SK-N-SH (cell line): ENCODE results near the gene PXMP2. TPM values are rescaled to one million over a fixed set of nuclear protein-coding genes. Genes with fewer than 3 reads are reported as not detected.

ENCODE experiments used
- CTCF ChIA-PET: fragments of 300-600, 350-600 bp; formaldehyde crosslinking; extraction: SDS; loops from one replicate; lab custom pipeline; 2021; lab: Yijun Ruan, JAX
- POLR2A ChIA-PET: fragments of 350-600 bp; sonication (Branson Sonifier 250); formaldehyde crosslinking; extraction: SDS; loops from one replicate; lab custom pipeline; 2020; ENCODE audit warnings: antibody characterized with exemption, inconsistent platforms; lab: Yijun Ruan, JAX
- DNase-seq: peaks from one replicate; pipeline ENCODE4 v3.0.0; 2012
- H2AFZ ChIP-seq: fragments of 200-600 bp; sonication (generic); 2 replicates; pipeline ENCODE4 v1.8.1; 2016; ENCODE audit warnings: antibody characterized with exemption, mild to moderate bottlenecking, low read depth
- H3F3A ChIP-seq: fragments of 200-600 bp; sonication (generic); replicated peaks from 2 replicates; pipeline ENCODE3; 2016; ENCODE audit warnings: antibody characterized with exemption, mild to moderate bottlenecking; ENCODE audit not compliant: insufficient read depth
- H3K27ac ChIP-seq, 2 experiments: fragments of 200-500 bp in 1 of 2; fragments of 200-600 bp in 1 of 2; sonication (Bioruptor generic) in 1 of 2; sonication (generic), shearing (Covaris generic) in 1 of 2; 2 replicates each; pipeline versions ENCODE4 v1.5.1 to v1.6.1; 2014 to 2016; ENCODE audit warnings: low read depth in 2 of 2, inconsistent platforms in 1 of 2, low read length in 1 of 2, mild to moderate bottlenecking in 1 of 2, mixed read lengths in 1 of 2
- H3K27me3 ChIP-seq: fragments of 200-600 bp; sonication (generic), shearing (Covaris generic); 2 replicates; pipeline ENCODE4 v1.6.1; 2016; ENCODE audit warnings: mixed run types; ENCODE audit not compliant: insufficient read depth
- H3K36me3 ChIP-seq, 2 experiments: fragments of 200-500 bp in 1 of 2; fragments of 200-600 bp in 1 of 2; sonication (Bioruptor generic) in 1 of 2; sonication (generic) in 1 of 2; replicated peaks in 1 of 2; 2 replicates each; pipeline versions ENCODE3 to v1.5.1; 2014 to 2016; ENCODE audit warnings: low read length in 1 of 2, mild to moderate bottlenecking in 1 of 2; ENCODE audit not compliant: insufficient read depth in 2 of 2, control insufficient read depth in 1 of 2
- H3K4me1 ChIP-seq, 2 experiments: fragments of 200-500 bp in 1 of 2; fragments of 200-600 bp in 1 of 2; sonication (Bioruptor generic) in 1 of 2; sonication (generic), shearing (Covaris generic) in 1 of 2; 2 replicates each; pipeline versions ENCODE4 v1.5.1 to v1.6.1; 2014 to 2016; ENCODE audit warnings: low read depth in 1 of 2, low read length in 1 of 2, mixed run types in 1 of 2; ENCODE audit not compliant: insufficient read depth in 2 of 2, control insufficient read depth in 1 of 2
- H3K4me2 ChIP-seq: fragments of 200-600 bp; sonication (generic), shearing (Covaris generic); 2 replicates; pipeline ENCODE4 v1.6.1; 2017; ENCODE audit warnings: mixed run types
- H3K4me3 ChIP-seq, 2 experiments: fragments of 200-500 bp in 1 of 2; fragments of 200-600 bp in 1 of 2; sonication (Bioruptor generic) in 1 of 2; sonication (generic), shearing (Covaris generic) in 1 of 2; 2 replicates each; pipeline versions ENCODE4 v1.5.1 to v1.8.1; 2014 to 2016; ENCODE audit warnings: low read depth in 2 of 2, inconsistent platforms in 1 of 2, low read length in 1 of 2, mild to moderate bottlenecking in 1 of 2, mixed read lengths in 1 of 2, moderate library complexity in 1 of 2
- H3K79me2 ChIP-seq: fragments of 200-600 bp; sonication (generic); 2 replicates; pipeline ENCODE4 v1.8.1; 2017; ENCODE audit warnings: mild to moderate bottlenecking; ENCODE audit not compliant: insufficient read depth
- H3K9ac ChIP-seq: fragments of 200-600 bp; sonication (generic); 2 replicates; pipeline ENCODE4 v1.6.1; 2017; ENCODE audit warnings: mixed run types
- H3K9me2 ChIP-seq: fragments of 200-600 bp; sonication (generic); 2 replicates; pipeline ENCODE4 v1.6.1; 2017; ENCODE audit warnings: mixed run types
- H3K9me3 ChIP-seq: fragments of 200-600 bp; sonication (generic); 2 replicates; pipeline ENCODE4 v1.6.1; 2017; ENCODE audit warnings: mixed run types, mild to moderate bottlenecking, moderate library complexity
- H4K20me1 ChIP-seq: fragments of 200-600 bp; sonication (generic); 2 replicates; pipeline ENCODE4 v1.6.1; 2017; ENCODE audit warnings: mild to moderate bottlenecking, mixed run types; ENCODE audit not compliant: insufficient read depth
- CHD2 ChIP-seq: fragments of 150-350 bp; IDR thresholded peaks from 2 replicates; pipeline ENCODE4 v1.6.1; 2018; ENCODE audit warnings: low read length; ENCODE audit not compliant: partially characterized antibody
- EZH2phosphoT487 ChIP-seq: fragments of 200-600 bp; sonication (generic); IDR thresholded peaks from 2 replicates; pipeline ENCODE4 v1.6.1; 2017; ENCODE audit warnings: low read depth, mixed run types, mild to moderate bottlenecking, antibody characterized with exemption, moderate library complexity, borderline replicate concordance
- FOXM1 ChIP-seq: IDR thresholded peaks from 2 replicates; pipeline ENCODE4 v1.4.0; 2012; ENCODE audit warnings: low read depth, mild to moderate bottlenecking
- GATA2 ChIP-seq: sonication (generic); formaldehyde crosslinking; IDR thresholded peaks from 2 replicates; pipeline ENCODE4 v1.5.0; 2020; ENCODE audit warnings: mild to moderate bottlenecking, missing genetic modification reagents
- IRF3 ChIP-seq: fragments of 150-350 bp; IDR thresholded peaks from 2 replicates; pipeline ENCODE4 v1.6.1; 2016; ENCODE audit warnings: mild to moderate bottlenecking, low read depth, low read length
- JUND ChIP-seq: IDR thresholded peaks from 2 replicates; pipeline ENCODE4 v1.4.0; 2012
- MEF2A ChIP-seq: IDR thresholded peaks from 2 replicates; pipeline ENCODE4 v1.4.0; 2012; ENCODE audit warnings: low read depth, borderline replicate concordance
- MXI1 ChIP-seq: IDR thresholded peaks from 2 replicates; pipeline ENCODE4 v1.6.1; 2012; ENCODE audit warnings: mild to moderate bottlenecking, low read depth, low read length, improper control_type of control experiment
- NFIC ChIP-seq: IDR thresholded peaks from 2 replicates; pipeline ENCODE4 v1.4.0; 2012; ENCODE audit warnings: borderline replicate concordance
- NRF1 ChIP-seq: IDR thresholded peaks from 2 replicates; pipeline ENCODE4 v1.6.1; 2012; ENCODE audit warnings: low read depth, mild to moderate bottlenecking, low read length
- PBX3 ChIP-seq: IDR thresholded peaks from 2 replicates; pipeline ENCODE4; 2012
- POLR2AphosphoS5 ChIP-seq: IDR thresholded peaks from 2 replicates; pipeline ENCODE4 v1.6.1; 2012; ENCODE audit warnings: low read depth, low read length
- RCOR1 ChIP-seq: fragments of 150-350 bp; IDR thresholded peaks from 2 replicates; pipeline ENCODE4 v1.6.1; 2017; ENCODE audit warnings: antibody characterized with exemption, low read length
- TAF1 ChIP-seq: IDR thresholded peaks from 2 replicates; pipeline ENCODE4 v1.6.1; 2012; ENCODE audit warnings: low read depth, mild to moderate bottlenecking, low read length, moderate library complexity, borderline replicate concordance
- USF1 ChIP-seq: IDR thresholded peaks from 2 replicates; pipeline ENCODE4 v1.4.0; 2012; ENCODE audit warnings: low read depth, borderline replicate concordance
- USF2 ChIP-seq: fragments of 150-350 bp; IDR thresholded peaks from 2 replicates; pipeline ENCODE4 v1.6.1; 2017; ENCODE audit warnings: antibody characterized with exemption, low read length, low read depth, borderline replicate concordance
- YY1 ChIP-seq: IDR thresholded peaks from 2 replicates; pipeline ENCODE4 v1.4.0; 2012; ENCODE audit warnings: low read depth, mild to moderate bottlenecking
- WGBS: methylation state at CpG from one replicate; pipeline ENCODE4 v1.1.6; 2017; ENCODE audit warnings: low lambda C conversion rate; 5-methylcytosine and 5-hydroxymethylcytosine counted together
- polyA plus RNA-seq, 3 experiments: library from polyadenylated mRNA; depleted of rRNA; stranded (reverse); fragments of >200 nt; gene quantifications; 2 replicates each; pipeline ENCODE4 v1.2.3, GENCODE V29; 2012

The PXMP2 gene
- polyA plus RNA-seq, 1 of the 3 experiments (the other 2 are of a cell fraction) = 35.8 TPM

- Histone ChIP-seq H3K4me1 (no peaks in the 10 kb centered on the region), H3K4me2 (no peak overlapping the region), H3F3A (no peaks in the 10 kb centered on the region), H3K27ac (no peak overlapping the region), H3K79me2 (no peaks in the 10 kb centered on the region), H4K20me1 (no peaks in the 10 kb centered on the region), H3K9ac (no peak overlapping the region), H3K4me3 (no peak overlapping the region), H3K9me3 (no peaks in the 10 kb centered on the region), H2AFZ (no peak overlapping the region), H3K27me3 (no peaks in the 10 kb centered on the region), H3K36me3 (peaks cover 13 to 60% of the 10 kb centered on the region in 2 experiments), H3K9me2 (no peaks in the 10 kb centered on the region)
- no peak for DNase-seq
- WGBS = 95% methylated on average over 13 of the region's 13 CpGs
- TF ChIP-seq RCOR1 (no peak), JUND (no peak), CHD2 (no peak), EZH2phosphoT487 (no peak), FOXM1 (no peak), USF2 (no peak)
- CTCF ChIA-PET = interaction anchor here (0.8 kb wide), 1 partner anchor 16 kb away, joined by 3 read pairs; no protein-coding TSS in a partner anchor
- POLR2A ChIA-PET = no interaction called here
Measured at GRCh38 chr12:132665149-132665491, 22.3 kb upstream of the PXMP2 start.

GRCh38 chr12:132665794-132666193, 21.6 kb upstream of the PXMP2 start:
- 98% methylated on average over 6 of the region's 6 CpGs for WGBS
- ChIA-PET CTCF (interaction anchor here (0.8 kb wide), 1 partner anchor 15 kb away, joined by 3 read pairs; no protein-coding TSS in a partner anchor), POLR2A (no interaction called here)
- no peaks in the 10 kb centered on the region for H3K4me1 ChIP-seq
- no peaks in the 10 kb centered on the region for H3K9me2 ChIP-seq
- H4K20me1 ChIP-seq = no peaks in the 10 kb centered on the region
- no peak for DNase-seq
- H2AFZ ChIP-seq = no peak overlapping the region
- H3K27ac ChIP-seq = no peak overlapping the region
- no peaks in the 10 kb centered on the region for H3K27me3 ChIP-seq
- H3K9me3 ChIP-seq = no peaks in the 10 kb centered on the region
- H3K4me2 ChIP-seq = no peak overlapping the region
- H3K9ac ChIP-seq = no peak overlapping the region
- H3K79me2 ChIP-seq = no peaks in the 10 kb centered on the region
- no peak overlapping the region for H3K4me3 ChIP-seq
- peaks cover 13 to 53% of the 10 kb centered on the region in 2 experiments for H3K36me3 ChIP-seq
- H3F3A ChIP-seq = no peaks in the 10 kb centered on the region
- TF ChIP-seq YY1 = no peak
- TF ChIP-seq GATA2 (CRISPR knock-in tag) = no peak
- TF ChIP-seq POLR2AphosphoS5 = no peak
- TF ChIP-seq TAF1 = no peak
- no peak for TF ChIP-seq NRF1
- TF ChIP-seq NFIC = no peak
- no peak for TF ChIP-seq MEF2A
- TF ChIP-seq IRF3 = no peak
- no peak for TF ChIP-seq PBX3
- TF ChIP-seq MXI1 = no peak
- TF ChIP-seq USF1 = no peak
